GM06990 (cell line): ENCODE data around the gene FAM131A.

Experiments used
- DNase-seq: peaks from one replicate; pipeline ENCODE4 v3.0.0-alpha.2; 2011; ENCODE audit not compliant: insufficient read length; ENCODE audit errors: extremely low read depth
- H3K27me3 ChIP-seq: replicated peaks from 2 replicates; pipeline ENCODE4 v1.6.0; 2011; ENCODE audit warnings: low read length; ENCODE audit not compliant: control insufficient read depth, insufficient read depth
- H3K36me3 ChIP-seq: 2 replicates; pipeline ENCODE4 v1.5.1; 2011; ENCODE audit warnings: low read length; ENCODE audit not compliant: control insufficient read depth, insufficient read depth
- H3K4me3 ChIP-seq: replicated peaks from 2 replicates; pipeline ENCODE4 v1.5.1; 2011; ENCODE audit warnings: low read depth, mild to moderate bottlenecking, control low read depth, low read length
- CTCF ChIP-seq: IDR thresholded peaks from 2 replicates; pipeline ENCODE4 v1.5.1; 2011; ENCODE audit warnings: low read length, control low read depth, mild to moderate bottlenecking, inconsistent platforms; ENCODE audit not compliant: insufficient read depth, poor library complexity, severe bottlenecking

The FAM131A gene

GRCh38 chr3:184371570-184372018 is 34.2 kb downstream of the FAM131A start:
- Histone ChIP-seq H3K27me3 (peaks cover 2% of the 10 kb centered on the region; the same call in 1 of the 2 replicates), H3K4me3 (no peak overlapping the region), H3K36me3 (peaks cover 4% of the 10 kb centered on the region)
- no peak for DNase-seq
- TF ChIP-seq CTCF: peak; percentile 89

DNA sequence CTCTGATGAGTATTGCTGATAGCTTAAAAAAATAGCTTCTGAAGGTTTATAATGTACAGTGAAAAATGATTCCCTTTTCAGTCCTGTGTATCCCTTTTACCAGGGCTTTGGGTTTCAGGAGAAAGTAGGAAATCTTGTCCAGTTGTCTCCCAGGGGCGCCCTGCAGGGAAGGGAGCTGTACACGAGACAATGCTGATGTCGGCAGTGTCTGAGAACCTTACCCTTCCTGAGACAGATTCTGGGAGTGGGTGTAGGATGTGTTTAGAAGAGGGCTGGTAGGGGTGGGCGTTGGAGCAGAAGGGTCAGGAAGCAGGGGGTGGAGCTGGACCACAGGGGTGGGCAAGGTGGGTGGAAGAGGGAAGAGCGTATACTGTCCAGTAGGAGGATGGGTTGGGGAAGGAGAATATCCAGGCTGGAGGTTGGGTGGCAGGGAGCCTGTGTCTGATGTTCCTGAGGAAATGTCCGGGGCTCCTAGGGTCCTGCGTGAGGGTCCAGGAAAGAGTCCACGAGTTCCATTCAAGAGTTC is 35.0 kb downstream of the FAM131A start:
- H3K27me3 ChIP-seq: peaks cover 2% of the 10 kb centered on the region; the same call in 1 of the 2 replicates
- DNase-seq: no peak
- H3K36me3 ChIP-seq: peaks cover 1% of the 10 kb centered on the region; the same call in 1 of the 2 replicates
- TF ChIP-seq CTCF: no peak
- no peak overlapping the region for H3K4me3 ChIP-seq

- no peak for DNase-seq
- Histone ChIP-seq H3K4me3 (no peak overlapping the region), H3K27me3 (peaks cover 2% of the 10 kb centered on the region; the same call in 1 of the 2 replicates), H3K36me3 (peaks cover 1% of the 10 kb centered on the region; the same call in 1 of the 2 replicates)
- no peak for TF ChIP-seq CTCF
These were observed 35.5 kb downstream of the FAM131A start for GRCh38 chr3:184372911-184373310.

DNA sequence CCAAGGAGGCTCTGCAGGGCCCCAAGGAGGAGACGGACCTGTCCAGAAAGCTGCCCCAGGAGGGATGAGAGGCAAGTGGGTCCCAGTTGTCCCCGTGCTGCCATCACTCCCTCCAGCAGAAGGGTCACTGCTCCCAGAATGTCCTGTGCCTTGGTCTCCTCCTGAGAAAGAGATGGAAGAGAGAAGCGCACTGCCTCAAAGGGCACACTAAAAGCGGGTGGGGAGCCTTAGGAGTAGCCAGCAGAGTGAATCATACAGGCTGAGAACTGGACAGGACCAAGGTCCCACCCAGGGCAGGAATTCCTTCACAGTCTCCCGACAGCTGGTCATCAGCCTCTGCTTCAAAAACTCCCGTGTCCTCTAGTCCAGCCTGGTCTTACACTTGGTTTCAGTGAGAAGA is 36.0 kb downstream of the FAM131A start:
- Histone ChIP-seq H3K27me3 (peaks cover 2% of the 10 kb centered on the region; the same call in 1 of the 2 replicates), H3K4me3 (no peak overlapping the region), H3K36me3 (peaks cover 1% of the 10 kb centered on the region; the same call in 1 of the 2 replicates)
- no peak for DNase-seq
- TF ChIP-seq CTCF: no peak

GRCh38 chr3:184375747-184376461 is 38.5 kb downstream of the FAM131A start:
- no peak overlapping the region for H3K4me3 ChIP-seq
- H3K36me3 ChIP-seq: no peaks in the 10 kb centered on the region
- H3K27me3 ChIP-seq: peaks cover 2% of the 10 kb centered on the region; the same call in 1 of the 2 replicates
- DNase-seq: no peak
- TF ChIP-seq CTCF: no peak
